Endothelial cell of umbilical vein (primary cell): Measurements from ENCODE around the gene TCN1. TPM values are rescaled to one million over a fixed set of nuclear protein-coding genes. Genes with fewer than 3 reads are reported as not detected.

Source experiments
- BruUV-seq: library from RNA; stranded (reverse); fragments of 400-500 nt; replicated peaks from 2 replicates; lab custom pipeline; 2021; lab: Mats Ljungman, UMichigan
- CTCF ChIA-PET: fragments of 300-600, 350-600 bp; sonication (Branson Sonifier 250); formaldehyde crosslinking; loops from one replicate; lab custom pipeline; 2021; ENCODE audit warnings: antibody characterized with exemption, inconsistent platforms; lab: Charles Lee
- POLR2A ChIA-PET: fragments of 300-600, 350-600 bp; sonication (Branson Sonifier 250); formaldehyde crosslinking; loops from one replicate; lab custom pipeline; 2021; ENCODE audit warnings: antibody characterized with exemption, inconsistent platforms; lab: Charles Lee
- DNase-seq: peaks from one replicate; pipeline ENCODE4 v3.0.0-alpha.2; 2011; ENCODE audit warnings: low read depth, low spot score
- FAIRE-seq: peaks from 2 replicates; lab custom pipeline; 2011; peaks lifted over from hg19 to GRCh38; lab: Jason Lieb, UNC
- H2AFZ ChIP-seq: 2 replicates; pipeline ENCODE4 v1.6.0; 2012; ENCODE audit warnings: low read depth, low read length, control low read depth, inconsistent platforms
- H3K27ac ChIP-seq: 2 replicates; pipeline ENCODE4 v1.5.1; 2011; ENCODE audit warnings: low read depth, mild to moderate bottlenecking, control low read depth, low read length, moderate library complexity; ENCODE audit not compliant: insufficient read depth
- H3K27me3 ChIP-seq, 2 experiments: 2 replicates each; pipeline versions ENCODE4 v1.6.0 to v1.6.1; 2011; ENCODE audit warnings: low read length in 2 of 2, mixed read lengths in 1 of 2; ENCODE audit not compliant: control insufficient read depth in 2 of 2, insufficient read depth in 2 of 2
- H3K36me3 ChIP-seq, 2 experiments: 2 replicates in 1 of 2; 3 replicates in 1 of 2; pipeline ENCODE4 v1.5.1; 2011; ENCODE audit warnings: low read length in 2 of 2, mild to moderate bottlenecking in 1 of 2, moderate library complexity in 1 of 2; ENCODE audit not compliant: control insufficient read depth in 2 of 2, insufficient read depth in 2 of 2; ENCODE audit errors: extremely low read depth in 1 of 2
- H3K4me1 ChIP-seq: 3 replicates; pipeline ENCODE4 v1.5.1; 2011; ENCODE audit warnings: mild to moderate bottlenecking, low read length; ENCODE audit not compliant: control insufficient read depth, insufficient read depth; ENCODE audit errors: extremely low read depth
- H3K4me2 ChIP-seq: 2 replicates; pipeline ENCODE4 v1.6.1; 2011; ENCODE audit warnings: low read length, control low read depth, mixed read lengths; ENCODE audit not compliant: insufficient read depth
- H3K4me3 ChIP-seq, 3 experiments: fragments of 200-600 bp in 1 of 3; sonication (generic), shearing (Covaris generic) in 1 of 3; replicated peaks in 1 of 3; 2 replicates each; pipeline ENCODE4 v1.5.1; 2011 to 2016; ENCODE audit warnings: control low read depth in 3 of 3, low read length in 3 of 3, mild to moderate bottlenecking in 2 of 3, inconsistent platforms in 1 of 3, low read depth in 1 of 3, moderate library complexity in 1 of 3; ENCODE audit not compliant: insufficient read depth in 1 of 3
- H3K79me2 ChIP-seq: 2 replicates; pipeline ENCODE4 v1.6.0; 2012; ENCODE audit warnings: low read length, inconsistent platforms; ENCODE audit not compliant: control insufficient read depth, insufficient read depth
- H3K9ac ChIP-seq: replicated peaks from 2 replicates; pipeline ENCODE3; 2011; ENCODE audit warnings: low read length, control low read depth; ENCODE audit not compliant: insufficient read depth; ENCODE audit errors: extremely low read depth
- H3K9me1 ChIP-seq: replicated peaks from 3 replicates; pipeline ENCODE4 v1.6.0; 2011; ENCODE audit warnings: mild to moderate bottlenecking, low read length; ENCODE audit not compliant: control insufficient read depth, insufficient read depth; ENCODE audit errors: extremely low read depth
- H3K9me3 ChIP-seq: replicated peaks from 2 replicates; pipeline ENCODE4 v1.5.1; 2012; ENCODE audit warnings: low read length, inconsistent platforms; ENCODE audit not compliant: control insufficient read depth, insufficient read depth
- H4K20me1 ChIP-seq: replicated peaks from 2 replicates; pipeline ENCODE3; 2011; ENCODE audit warnings: mild to moderate bottlenecking, low read length; ENCODE audit not compliant: control insufficient read depth, insufficient read depth; ENCODE audit errors: extremely low read depth
- EZH2 ChIP-seq: IDR thresholded peaks from 2 replicates; pipeline ENCODE4 v1.6.1; 2012; ENCODE audit warnings: borderline replicate concordance, low read depth, mild to moderate bottlenecking, moderate library complexity, low read length, inconsistent platforms; ENCODE audit not compliant: severe bottlenecking
- FOS ChIP-seq: IDR thresholded peaks from 2 replicates; pipeline ENCODE4 v1.6.1; 2011; ENCODE audit warnings: mild to moderate bottlenecking, low read length, moderate library complexity, borderline replicate concordance; ENCODE audit not compliant: insufficient read depth
- GATA2 ChIP-seq: IDR thresholded peaks from 2 replicates; pipeline ENCODE4 v1.7.0; 2011; ENCODE audit warnings: low read depth, mild to moderate bottlenecking, moderate library complexity, mixed read lengths, low read length; ENCODE audit not compliant: insufficient read length, insufficient read depth
- JUN ChIP-seq: IDR thresholded peaks from 2 replicates; pipeline ENCODE4 v1.6.1; 2011; ENCODE audit warnings: borderline replicate concordance, low read depth; ENCODE audit not compliant: insufficient read length, insufficient read depth
- POLR2A ChIP-seq: IDR thresholded peaks from 2 replicates; pipeline ENCODE4 v1.6.1; 2012; ENCODE audit warnings: low read depth, mild to moderate bottlenecking, control low read depth, low read length
- POLR2AphosphoS5 ChIP-seq: IDR thresholded peaks from 2 replicates; pipeline ENCODE4 v1.6.1; 2012; ENCODE audit warnings: low read depth, mild to moderate bottlenecking, control low read depth, low read length, moderate library complexity; ENCODE audit not compliant: insufficient read depth
- dilution Hi-C: fragments of 300-500 bp; cut with MboI; formaldehyde crosslinking; loops from one replicate; pipeline ENCODE4 v1.15.0; 2019; ENCODE audit warnings: low sequenced_read_pairs; ENCODE audit not compliant: extremely low pct_ligation_motif_present
- intact Hi-C: fragments of 100-400 bp; cut with micrococcal nuclease; formaldehyde crosslinking; loops from one replicate; pipeline ENCODE4 v1.10.0; 2022
- polyA plus RNA-seq, 4 experiments: library from polyadenylated mRNA; depleted of rRNA in 3 of 4; stranded (reverse) in 3 of 4; unstranded in 1 of 4; fragments of >200 nt; gene quantifications; 2 replicates each; pipeline versions ENCODE4 v1.2.1 to v1.2.3, GENCODE V29; 2011 to 2012; ENCODE audit warnings: missing spikeins in 1 of 4
- total RNA-seq: library from RNA; stranded (reverse); gene quantifications from 2 replicates; pipeline ENCODE4 v1.2.3, GENCODE V29; 2021

TCN1 gene
- total and polyA plus RNA-seq, 2 donors (not counting 3 experiments of a cell fraction or from before 2014, with no cell fraction given): not detected

DNA sequence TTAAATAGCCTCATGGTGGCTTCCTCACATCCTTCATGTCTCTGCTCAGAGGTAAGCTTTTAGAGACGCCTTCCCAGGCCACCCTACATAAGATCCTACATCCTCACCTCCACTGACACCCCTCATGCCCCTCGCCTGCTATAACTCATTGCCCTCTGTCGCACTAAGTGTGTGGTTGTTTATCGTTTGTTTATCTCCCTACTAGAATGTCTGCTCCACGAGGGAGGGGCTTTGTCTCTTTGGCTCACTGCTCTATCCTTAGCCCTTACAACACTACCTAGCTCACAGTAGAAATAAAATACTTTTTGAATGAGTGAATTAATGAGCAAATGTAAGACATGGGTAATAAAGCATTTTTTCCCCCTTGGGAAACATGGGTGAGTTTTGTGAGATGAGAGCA, 19.7 kb downstream of the TCN1 start:
- Histone ChIP-seq H3K4me3 (no peak overlapping the region), H3K9me1 (no peaks in the 10 kb centered on the region), H2AFZ (no peak overlapping the region), H3K4me2 (no peak overlapping the region), H3K36me3 (no peaks in the 10 kb centered on the region), H3K27me3 (peaks cover 0 to 2% of the 10 kb centered on the region in 2 experiments), H3K79me2 (no peaks in the 10 kb centered on the region), H4K20me1 (no peaks in the 10 kb centered on the region), H3K9me3 (no peaks in the 10 kb centered on the region), H3K9ac (no peak overlapping the region), H3K27ac (no peak overlapping the region), H3K4me1 (no peaks in the 10 kb centered on the region)
- FAIRE-seq (no peak), DNase-seq (no peak)
- TF ChIP-seq FOS: no peak
- no peak for TF ChIP-seq POLR2A
- TF ChIP-seq POLR2AphosphoS5: no peak
- no peak for TF ChIP-seq EZH2
- no peak for TF ChIP-seq GATA2
- dilution Hi-C loops: no loop called here
- no TSS peak for BruUV-seq
- ChIA-PET POLR2A (no interaction called here), CTCF (interaction anchor here (1.4 kb wide), 1 partner anchor 72 kb away, joined by 7 read pairs; no protein-coding TSS in a partner anchor)
- intact Hi-C loops: no loop called here

- H3K79me2 ChIP-seq: no peaks in the 10 kb centered on the region
- CTCF ChIA-PET: interaction anchor here (1.4 kb wide), 1 partner anchor 74 kb away, joined by 7 read pairs; no protein-coding TSS in a partner anchor
- POLR2A ChIA-PET: no interaction called here
- no peak within 1 kb of the TSS for H3K4me3 ChIP-seq
- intact Hi-C loops: no loop called here
- H3K9me1 ChIP-seq: no peaks in the 10 kb centered on the region
- H3K4me2 ChIP-seq: no peak within 1 kb of the TSS
- H3K4me1 ChIP-seq: no peaks in the 10 kb centered on the region
- dilution Hi-C loops: no loop called here
- H3K9ac ChIP-seq: no peak within 1 kb of the TSS
- H4K20me1 ChIP-seq: no peaks in the 10 kb centered on the region
- H3K36me3 ChIP-seq: no peaks in the 10 kb centered on the region
- peaks cover 0 to 2% of the 10 kb centered on the region in 2 experiments for H3K27me3 ChIP-seq
- FAIRE-seq: no peak
- no peak for TF ChIP-seq JUN
- H2AFZ ChIP-seq: no peak within 1 kb of the TSS
- H3K27ac ChIP-seq: no peak within 1 kb of the TSS
- DNase-seq: no peak
- H3K9me3 ChIP-seq: no peaks in the 10 kb centered on the region
- BruUV-seq: no TSS peak
Observed at GRCh38 chr11:59845399-59845798, 20.9 kb downstream of the TCN1 start, which contains the start of gene CBLIF. TSS of gene CBLIF (minus strand) at chr11:59845499. CDS start at chr11:59845453, 46 bp downstream.
